Gastrocnemius medialis (tissue), 4 donors: ENCODE data around the gene MEGF9.

Source experiments
- POLR2A ChIP-seq, 2 donors: fragments of 450-650 bp; IDR thresholded peaks; one replicate each; pipeline ENCODE4 v1.6.1; 2017; ENCODE audit warnings: antibody characterized with exemption in 2 of 2, mild to moderate bottlenecking in 2 of 2, moderate library complexity in 2 of 2
- TF ChIP-seq, protein P1 (sequence below), 5 experiments: fragments of 450-650 bp in 3 of 5; fragments of 200-600 bp in 2 of 5; sonication (generic) in 2 of 5; IDR thresholded peaks in 4 of 5; conservative IDR thresholded peaks in 1 of 5; 1 replicate in 4 of 5; 2 replicates in 1 of 5; pipeline ENCODE4 v1.5.1; 2016 to 2019; ENCODE audit warnings: antibody characterized with exemption in 5 of 5, mild to moderate bottlenecking in 3 of 5, moderate library complexity in 3 of 5

DNA sequence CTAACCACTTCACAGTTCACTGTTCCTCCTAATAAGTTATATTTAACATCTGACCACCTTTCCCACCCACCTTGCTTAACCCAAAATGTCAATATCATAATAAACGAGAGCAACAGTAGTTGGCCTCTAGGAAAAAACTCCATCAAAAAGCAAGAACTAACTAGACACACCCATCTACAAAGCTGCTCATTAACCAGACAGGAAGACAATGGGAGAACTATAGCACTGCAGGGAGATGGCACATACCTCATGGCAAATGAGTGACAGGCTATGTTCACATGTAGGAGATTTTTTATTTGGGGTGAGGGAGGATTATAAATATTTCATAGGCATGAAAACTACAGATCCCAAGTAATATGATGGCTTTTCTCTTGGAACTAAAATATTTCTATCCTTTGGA, 110.7 kb downstream of the MEGF9 start:
- no peak for TF ChIP-seq POLR2A (IDR thresholded peaks at IDR 0.05)
- TF ChIP-seq, protein P1, sequence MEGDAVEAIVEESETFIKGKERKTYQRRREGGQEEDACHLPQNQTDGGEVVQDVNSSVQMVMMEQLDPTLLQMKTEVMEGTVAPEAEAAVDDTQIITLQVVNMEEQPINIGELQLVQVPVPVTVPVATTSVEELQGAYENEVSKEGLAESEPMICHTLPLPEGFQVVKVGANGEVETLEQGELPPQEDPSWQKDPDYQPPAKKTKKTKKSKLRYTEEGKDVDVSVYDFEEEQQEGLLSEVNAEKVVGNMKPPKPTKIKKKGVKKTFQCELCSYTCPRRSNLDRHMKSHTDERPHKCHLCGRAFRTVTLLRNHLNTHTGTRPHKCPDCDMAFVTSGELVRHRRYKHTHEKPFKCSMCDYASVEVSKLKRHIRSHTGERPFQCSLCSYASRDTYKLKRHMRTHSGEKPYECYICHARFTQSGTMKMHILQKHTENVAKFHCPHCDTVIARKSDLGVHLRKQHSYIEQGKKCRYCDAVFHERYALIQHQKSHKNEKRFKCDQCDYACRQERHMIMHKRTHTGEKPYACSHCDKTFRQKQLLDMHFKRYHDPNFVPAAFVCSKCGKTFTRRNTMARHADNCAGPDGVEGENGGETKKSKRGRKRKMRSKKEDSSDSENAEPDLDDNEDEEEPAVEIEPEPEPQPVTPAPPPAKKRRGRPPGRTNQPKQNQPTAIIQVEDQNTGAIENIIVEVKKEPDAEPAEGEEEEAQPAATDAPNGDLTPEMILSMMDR (IDR thresholded peaks at IDR 0.05 in 4 of 5, conservative IDR thresholded peaks at IDR 0.05 in 1 of 5) = no peak
